Ovary (tissue), 3 donors: ENCODE measurements around the gene CENPV.
A peak's percentile ranks its signal among the peaks of the same experiment; 100 is the strongest.

ENCODE experiments used
- CTCF ChIP-seq, 3 donors: fragments of 450-650 bp in 2 of 3; fragments of 200-600 bp in 1 of 3; IDR thresholded peaks; one replicate each; pipeline versions ENCODE4 v1.5.1 to v1.8.0; 2016 to 2022; ENCODE audit warnings: antibody characterized with exemption in 3 of 3, mild to moderate bottlenecking in 1 of 3
- EP300 ChIP-seq: sonication (generic); formaldehyde crosslinking; IDR thresholded peaks from one replicate; pipeline ENCODE4 v1.6.1; 2017; ENCODE audit warnings: antibody characterized with exemption
- donor health status: DM: no; HTN: no; CAD: no.

GRCh38 chr17:16353317-16354174 is at the start of gene CENPV:
- TF ChIP-seq CTCF (IDR thresholded peaks at IDR 0.05) = peak in 1 of 3 donors; percentile 19
- no peak for TF ChIP-seq EP300
